Ishikawa (cell line): Measurements from ENCODE around the gene LRP1-AS.

Experiments
- CEBPB ChIP-seq: IDR thresholded peaks from 2 replicates; pipeline ENCODE4 v1.6.1; 2012
- EGR1 ChIP-seq: IDR thresholded peaks from 2 replicates; pipeline ENCODE4 v1.6.1; 2012
- EP300 ChIP-seq: IDR thresholded peaks from 2 replicates; pipeline ENCODE4 v1.6.1; 2012; ENCODE audit warnings: borderline replicate concordance
- MAX ChIP-seq: IDR thresholded peaks from 2 replicates; pipeline ENCODE4 v1.6.1; 2012
- RAD21 ChIP-seq: IDR thresholded peaks from 2 replicates; pipeline ENCODE4 v1.6.1; 2012; ENCODE audit warnings: low read depth
- REST ChIP-seq: IDR thresholded peaks from 2 replicates; pipeline ENCODE4 v1.6.1; 2012; ENCODE audit warnings: low read depth, mild to moderate bottlenecking
- TCF12 ChIP-seq: IDR thresholded peaks from 2 replicates; pipeline ENCODE4 v1.6.1; 2012; ENCODE audit warnings: low read depth
- YY1 ChIP-seq: IDR thresholded peaks from 2 replicates; pipeline ENCODE4 v1.6.1; 2012; ENCODE audit warnings: low read depth
- ZBTB7A ChIP-seq: IDR thresholded peaks from 2 replicates; pipeline ENCODE4 v1.6.1; 2012; ENCODE audit warnings: low read depth

- no peak for TF ChIP-seq EGR1
- TF ChIP-seq EP300 = no peak
- no peak for TF ChIP-seq YY1
- TF ChIP-seq TCF12 = no peak
- no peak for TF ChIP-seq MAX
- TF ChIP-seq CEBPB = no peak
- no peak for TF ChIP-seq RAD21
- TF ChIP-seq REST = no peak
- no peak for TF ChIP-seq ZBTB7A
Measured at GRCh38 chr12:57160741-57161140, 13.3 kb upstream of the LRP1-AS start.
